GM12872 (cell line): ENCODE results near the gene SRGAP3.
A peak's percentile ranks its signal among the peaks of the same experiment; 100 is the strongest.

Experiments used
- CTCF ChIP-seq: IDR thresholded peaks from 3 replicates; pipeline ENCODE4 v1.5.1; 2011; ENCODE audit warnings: low read depth, mild to moderate bottlenecking, low read length, moderate library complexity; ENCODE audit not compliant: insufficient read depth

Gene SRGAP3

GRCh38 chr3:9067352-9067975 lies 182.0 kb downstream of the SRGAP3 start:
- peak; percentile 87 for TF ChIP-seq CTCF

- no peak for TF ChIP-seq CTCF
Observed at GRCh38 chr3:9066775-9067174, 182.7 kb downstream of the SRGAP3 start.

GRCh38 chr3:9066141-9066540 lies 183.3 kb downstream of the SRGAP3 start:
- TF ChIP-seq CTCF = no peak

GRCh38 chr3:9064850-9065249 lies 184.6 kb downstream of the SRGAP3 start:
- no peak for TF ChIP-seq CTCF

GRCh38 chr3:9064251-9064650 lies 185.2 kb downstream of the SRGAP3 start:
- TF ChIP-seq CTCF = no peak

- TF ChIP-seq CTCF = no peak
Observed at GRCh38 chr3:9062570-9062969, 186.9 kb downstream of the SRGAP3 start.

- no peak for TF ChIP-seq CTCF
Observed at GRCh38 chr3:9061634-9062033, 187.8 kb downstream of the SRGAP3 start.
